OCI-LY3 (cell line): ENCODE data around the gene SCGB1C1.
A peak's percentile ranks its signal among the peaks of the same experiment; 100 is the strongest.

Source experiments
- H2AFZ ChIP-seq: fragments of 200-600, 300-600 bp; shearing (Covaris generic); 2 replicates; pipeline ENCODE4 v1.6.0; 2014; ENCODE audit warnings: antibody characterized with exemption, low read depth, low read length
- H3K27ac ChIP-seq: fragments of 200-600, 300-600 bp; sonication (generic); 2 replicates; pipeline ENCODE4 v1.5.1; 2014; ENCODE audit warnings: mild to moderate bottlenecking, low read length, moderate library complexity, mixed read lengths
- H3K27me3 ChIP-seq: fragments of 200-600, 300-600 bp; sonication (generic); 2 replicates; pipeline ENCODE4 v1.6.1; 2014; ENCODE audit warnings: low read depth, low read length, mixed read lengths
- H3K36me3 ChIP-seq: fragments of 200-600, 300-600 bp; sonication (generic); replicated peaks from 2 replicates; pipeline ENCODE3; 2014; ENCODE audit warnings: low read depth, low read length, mixed read lengths
- H3K4me1 ChIP-seq: fragments of 300-600, 200-600 bp; sonication (generic); 2 replicates; pipeline ENCODE4 v1.6.1; 2014; ENCODE audit warnings: low read length, mixed read lengths
- H3K4me2 ChIP-seq: fragments of 200-600, 300-600 bp; sonication (generic); 2 replicates; pipeline ENCODE4 v1.6.1; 2014; ENCODE audit warnings: low read length, mixed read lengths
- H3K4me3 ChIP-seq: fragments of 300-600, 200-600 bp; sonication (generic); 2 replicates; pipeline ENCODE4 v1.5.1; 2014; ENCODE audit warnings: antibody characterized with exemption, mild to moderate bottlenecking, low read length, moderate library complexity
- H3K79me2 ChIP-seq: fragments of 300-600, 200-600 bp; shearing (Covaris generic); 2 replicates; pipeline ENCODE4 v1.6.1; 2014; ENCODE audit warnings: mild to moderate bottlenecking, low read length, mixed read lengths
- H3K9ac ChIP-seq: fragments of 300-600, 200-600 bp; shearing (Covaris generic); 2 replicates; pipeline ENCODE4 v1.6.0; 2014; ENCODE audit warnings: mild to moderate bottlenecking, low read length, moderate library complexity
- H3K9me3 ChIP-seq: fragments of 200-600, 300-600 bp; shearing (Covaris generic); 2 replicates; pipeline ENCODE4 v1.6.1; 2014; ENCODE audit warnings: low read length, mixed read lengths; ENCODE audit not compliant: insufficient read depth
- H4K20me1 ChIP-seq: fragments of 200-600, 300-600 bp; sonication (generic); 2 replicates; pipeline ENCODE4 v1.6.1; 2016; ENCODE audit warnings: low read length, mixed read lengths; ENCODE audit not compliant: insufficient read depth
- EZH2phosphoT487 ChIP-seq: fragments of 200-600 bp; shearing (Covaris generic); IDR thresholded peaks from 2 replicates; pipeline ENCODE4 v1.6.1; 2018; ENCODE audit warnings: antibody characterized with exemption, mixed run types, low read depth
- TF ChIP-seq, protein P1 (sequence below): fragments of 200-600, 300-600 bp; sonication (generic); IDR thresholded peaks from 2 replicates; pipeline ENCODE4 v1.5.1; 2014; ENCODE audit warnings: antibody characterized with exemption, low read length, low read depth

SCGB1C1 gene

DNA sequence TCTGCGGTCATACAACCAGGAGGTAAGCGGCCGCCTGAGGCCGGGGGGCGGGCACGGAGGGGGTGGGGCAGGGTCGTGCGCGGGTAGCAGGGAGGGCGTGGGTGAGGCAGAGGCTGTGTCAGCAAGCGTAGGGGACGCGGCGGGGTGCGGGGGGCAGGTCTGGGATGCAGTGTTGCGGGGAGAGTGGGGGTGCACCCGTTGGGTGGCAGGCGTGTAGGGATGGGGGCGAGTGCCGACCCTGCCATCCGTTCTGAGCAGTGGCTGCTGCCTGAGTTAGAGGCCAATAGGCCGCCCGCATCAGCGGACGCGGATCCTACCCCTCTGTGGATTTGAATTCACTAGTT lies 16.0 kb downstream of the SCGB1C1 start:
- H3K4me2 ChIP-seq, result peak overlapping the region; percentile 90
- H3K79me2 ChIP-seq, result peaks cover 52% of the 10 kb centered on the region
- no peaks in the 10 kb centered on the region for H3K9me3 ChIP-seq
- H3K4me1 ChIP-seq, result peaks cover 21% of the 10 kb centered on the region
- H3K27me3 ChIP-seq, result no peaks in the 10 kb centered on the region
- no peak overlapping the region for H2AFZ ChIP-seq
- H3K27ac ChIP-seq, result peak overlapping the region; percentile 97
- H3K9ac ChIP-seq, result peak overlapping the region; percentile 99
- H4K20me1 ChIP-seq, result peaks cover 16% of the 10 kb centered on the region
- H3K36me3 ChIP-seq, result peaks cover 53% of the 10 kb centered on the region
- TF ChIP-seq, protein P1, sequence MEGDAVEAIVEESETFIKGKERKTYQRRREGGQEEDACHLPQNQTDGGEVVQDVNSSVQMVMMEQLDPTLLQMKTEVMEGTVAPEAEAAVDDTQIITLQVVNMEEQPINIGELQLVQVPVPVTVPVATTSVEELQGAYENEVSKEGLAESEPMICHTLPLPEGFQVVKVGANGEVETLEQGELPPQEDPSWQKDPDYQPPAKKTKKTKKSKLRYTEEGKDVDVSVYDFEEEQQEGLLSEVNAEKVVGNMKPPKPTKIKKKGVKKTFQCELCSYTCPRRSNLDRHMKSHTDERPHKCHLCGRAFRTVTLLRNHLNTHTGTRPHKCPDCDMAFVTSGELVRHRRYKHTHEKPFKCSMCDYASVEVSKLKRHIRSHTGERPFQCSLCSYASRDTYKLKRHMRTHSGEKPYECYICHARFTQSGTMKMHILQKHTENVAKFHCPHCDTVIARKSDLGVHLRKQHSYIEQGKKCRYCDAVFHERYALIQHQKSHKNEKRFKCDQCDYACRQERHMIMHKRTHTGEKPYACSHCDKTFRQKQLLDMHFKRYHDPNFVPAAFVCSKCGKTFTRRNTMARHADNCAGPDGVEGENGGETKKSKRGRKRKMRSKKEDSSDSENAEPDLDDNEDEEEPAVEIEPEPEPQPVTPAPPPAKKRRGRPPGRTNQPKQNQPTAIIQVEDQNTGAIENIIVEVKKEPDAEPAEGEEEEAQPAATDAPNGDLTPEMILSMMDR, result no peak
- TF ChIP-seq EZH2phosphoT487, result no peak
- H3K4me3 ChIP-seq, result peak overlapping the region; percentile 95

DNA sequence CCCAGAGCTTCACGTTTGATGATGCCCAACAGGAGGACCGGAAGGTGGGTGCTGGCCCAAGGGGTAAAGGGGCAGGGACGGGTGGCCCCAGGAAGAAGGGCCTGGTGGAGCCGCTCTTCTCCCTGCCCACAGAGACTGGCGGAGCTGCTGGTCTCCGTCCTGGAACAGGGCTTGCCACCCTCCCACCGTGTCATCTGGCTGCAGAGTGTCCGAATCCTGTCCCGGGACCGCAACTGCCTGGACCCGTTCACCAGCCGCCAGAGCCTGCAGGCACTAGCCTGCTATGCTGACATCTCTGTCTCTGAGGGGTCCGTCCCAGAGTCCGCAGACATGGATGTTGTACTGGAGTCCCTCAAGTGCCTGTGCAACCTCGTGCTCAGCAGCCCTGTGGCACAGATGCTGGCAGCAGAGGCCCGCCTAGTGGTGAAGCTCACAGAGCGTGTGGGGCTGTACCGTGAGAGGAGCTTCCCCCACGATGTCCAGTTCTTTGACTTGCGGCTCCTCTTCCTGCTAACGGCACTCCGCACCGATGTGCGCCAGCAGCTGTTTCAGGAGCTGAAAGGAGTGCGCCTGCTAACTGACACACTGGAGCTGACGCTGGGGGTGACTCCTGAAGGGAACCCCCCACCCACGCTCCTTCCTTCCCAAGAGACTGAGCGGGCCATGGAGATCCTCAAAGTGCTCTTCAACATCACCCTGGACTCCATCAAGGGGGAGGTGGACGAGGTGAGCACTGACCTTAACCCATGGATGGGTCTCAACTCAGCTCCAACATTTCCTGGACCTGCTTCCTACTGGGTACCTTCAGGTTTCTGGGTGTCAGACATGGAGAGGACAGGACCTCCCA lies 16.6 kb downstream of the SCGB1C1 start:
- no peaks in the 10 kb centered on the region for H3K27me3 ChIP-seq
- peak overlapping the region; percentile 95 for H3K4me3 ChIP-seq
- TF ChIP-seq EZH2phosphoT487, result no peak
- TF ChIP-seq, protein P1, result no peak
- peaks cover 52% of the 10 kb centered on the region for H3K79me2 ChIP-seq
- peaks cover 16% of the 10 kb centered on the region for H4K20me1 ChIP-seq
- peak overlapping the region; percentile 97 for H3K27ac ChIP-seq
- H3K9me3 ChIP-seq, result no peaks in the 10 kb centered on the region
- H3K9ac ChIP-seq, result peak overlapping the region; percentile 99
- H3K36me3 ChIP-seq, result peaks cover 54% of the 10 kb centered on the region
- H2AFZ ChIP-seq, result no peak overlapping the region
- H3K4me2 ChIP-seq, result peak overlapping the region; percentile 90
- peaks cover 21% of the 10 kb centered on the region for H3K4me1 ChIP-seq

DNA sequence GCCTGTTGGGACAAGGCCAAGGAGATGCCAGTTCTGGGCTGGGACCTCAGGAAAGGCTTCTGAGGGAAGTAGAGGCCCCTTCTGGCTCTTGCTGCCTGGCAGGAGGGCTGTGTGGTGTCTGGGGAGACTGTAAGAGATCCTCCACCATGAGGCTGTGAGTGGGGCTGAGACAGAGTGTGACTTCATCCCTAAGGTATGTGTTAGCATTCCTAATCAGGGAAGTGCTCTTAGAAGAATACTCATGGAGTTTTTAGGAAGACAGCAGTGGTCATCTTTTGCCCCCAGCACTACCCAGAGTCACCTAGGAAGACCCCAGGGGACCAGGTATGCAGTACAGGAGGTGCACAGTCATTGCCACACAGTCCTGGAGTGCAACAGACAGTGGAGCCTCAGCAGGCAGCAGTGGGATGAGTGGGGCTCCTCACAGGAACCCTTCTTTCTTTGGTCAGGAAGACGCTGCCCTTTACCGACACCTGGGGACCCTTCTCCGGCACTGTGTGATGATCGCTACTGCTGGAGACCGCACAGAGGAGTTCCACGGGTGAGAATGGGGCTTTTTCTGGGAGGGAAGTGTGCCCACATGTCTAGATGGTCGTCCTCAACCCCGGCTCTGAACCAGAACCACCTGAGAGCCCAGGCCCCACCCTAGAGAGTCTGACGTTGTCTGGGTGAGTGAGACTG lies 17.4 kb downstream of the SCGB1C1 start:
- Histone ChIP-seq H3K9ac (no peak overlapping the region), H3K79me2 (peaks cover 47% of the 10 kb centered on the region), H3K9me3 (no peaks in the 10 kb centered on the region), H3K27me3 (no peaks in the 10 kb centered on the region), H3K4me2 (peak overlapping the region; percentile 90; the same call in 1 of the 2 replicates), H3K4me3 (no peak overlapping the region), H2AFZ (no peak overlapping the region), H3K4me1 (peaks cover 18% of the 10 kb centered on the region), H3K27ac (no peak overlapping the region), H3K36me3 (peaks cover 51% of the 10 kb centered on the region), H4K20me1 (peaks cover 12% of the 10 kb centered on the region)
- TF ChIP-seq EZH2phosphoT487, result no peak
- TF ChIP-seq, protein P1, result no peak

DNA sequence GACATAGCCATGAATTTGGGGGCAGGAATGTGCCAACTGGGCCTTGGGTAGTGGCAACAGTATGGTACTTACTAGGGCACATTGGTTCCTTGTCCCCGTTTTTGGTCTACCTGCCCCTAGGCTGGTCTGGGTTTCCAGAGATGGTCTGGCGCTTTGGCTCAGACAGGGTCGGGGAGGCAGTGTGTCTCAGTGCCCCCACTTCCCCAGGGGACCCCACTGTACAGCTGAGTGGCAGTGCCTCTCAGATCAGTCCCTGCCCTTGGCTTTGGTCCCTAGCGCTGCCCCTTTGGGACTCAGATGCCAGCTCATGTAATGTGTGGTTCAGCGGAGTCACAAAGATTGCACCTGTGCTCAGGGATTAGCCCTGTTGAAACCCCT lies 17.9 kb downstream of the SCGB1C1 start:
- Histone ChIP-seq H3K9ac (no peak overlapping the region), H3K36me3 (peaks cover 49% of the 10 kb centered on the region)

More for the DNA sequence above, 17.9 kb downstream of the SCGB1C1 start:
- peaks cover 15% of the 10 kb centered on the region for H3K4me1 ChIP-seq
- no peaks in the 10 kb centered on the region for H3K9me3 ChIP-seq
- peaks cover 42% of the 10 kb centered on the region for H3K79me2 ChIP-seq
- no peaks in the 10 kb centered on the region for H3K27me3 ChIP-seq
- no peak overlapping the region for H3K4me2 ChIP-seq
- peaks cover 6% of the 10 kb centered on the region for H4K20me1 ChIP-seq
- no peak overlapping the region for H2AFZ ChIP-seq
- H3K27ac ChIP-seq, result no peak overlapping the region
- H3K4me3 ChIP-seq, result no peak overlapping the region
- TF ChIP-seq, protein P1, result no peak
- no peak for TF ChIP-seq EZH2phosphoT487
